SJCRH30 (cell line): Measurements from ENCODE around the gene RHOF. TPM values are rescaled to one million over a fixed set of nuclear protein-coding genes. Genes with fewer than 3 reads are reported as not detected.

Experiments used
- DNase-seq, 2 experiments: peaks; one replicate each; pipeline ENCODE4 v3.0.0-alpha.2; 2015 to 2020
- H3K27ac ChIP-seq: fragments of 250-450 bp; sonication (Bioruptor Pico); 2 replicates; pipeline ENCODE4 v1.5.1; 2020; ENCODE audit warnings: mild to moderate bottlenecking, moderate library complexity
- H3K27me3 ChIP-seq: fragments of 250-450 bp; sonication (Bioruptor Pico); 2 replicates; pipeline ENCODE4 v1.5.1; 2020; ENCODE audit warnings: mild to moderate bottlenecking, moderate library complexity
- H3K36me3 ChIP-seq: fragments of 250-450 bp; sonication (Bioruptor Pico); 2 replicates; pipeline ENCODE4 v1.5.1; 2020; ENCODE audit warnings: mild to moderate bottlenecking, moderate library complexity
- H3K4me1 ChIP-seq: fragments of 250-450 bp; sonication (Bioruptor Pico); 2 replicates; pipeline ENCODE4 v1.5.1; 2020; ENCODE audit warnings: mild to moderate bottlenecking, moderate library complexity
- H3K4me3 ChIP-seq: fragments of 250-450 bp; sonication (Bioruptor Pico); 2 replicates; pipeline ENCODE4 v1.5.1; 2020; ENCODE audit warnings: mild to moderate bottlenecking, moderate library complexity
- H3K9me3 ChIP-seq: fragments of 250-450 bp; sonication (Bioruptor Pico); replicated peaks from 2 replicates; pipeline ENCODE4 v1.5.1; 2020; ENCODE audit warnings: mild to moderate bottlenecking, moderate library complexity
- total RNA-seq: library from RNA; depleted of rRNA; stranded (reverse); fragments of >200 nt; shearing (Covaris generic); gene quantifications from 2 replicates; pipeline ENCODE4 v1.2.3, GENCODE V29; 2014; rRNA removed

The RHOF gene
- total RNA-seq, result 2.8 and 5.2 TPM in 2 replicates

- Histone ChIP-seq H3K36me3 (peaks cover 7% of the 10 kb centered on the region), H3K27me3 (no peaks in the 10 kb centered on the region), H3K4me1 (peaks cover 40% of the 10 kb centered on the region), H3K27ac (no peak within 1 kb of the TSS), H3K9me3 (no peaks in the 10 kb centered on the region), H3K4me3 (no peak within 1 kb of the TSS)
- no peak for DNase-seq
Measured at GRCh38 chr12:121793440-121793837, at the start of gene RHOF. Gene RHOF, minus strand, starts transcription at chr12:121793688. Its CDS starts 55 bp downstream, at chr12:121793633.

GRCh38 chr12:121839993-121840761, 46.7 kb upstream of the RHOF start:
- Histone ChIP-seq H3K27ac (no peak overlapping the region), H3K4me3 (peak overlapping the region; percentile 65), H3K36me3 (no peaks in the 10 kb centered on the region), H3K4me1 (no peaks in the 10 kb centered on the region), H3K9me3 (no peaks in the 10 kb centered on the region), H3K27me3 (no peaks in the 10 kb centered on the region)
- no peak for DNase-seq

GRCh38 chr12:121839106-121839992, 45.9 kb upstream of the RHOF start:
- Histone ChIP-seq H3K27ac (no peak overlapping the region), H3K4me1 (no peaks in the 10 kb centered on the region), H3K36me3 (no peaks in the 10 kb centered on the region), H3K9me3 (no peaks in the 10 kb centered on the region), H3K27me3 (no peaks in the 10 kb centered on the region), H3K4me3 (peak overlapping the region; percentile 65)
- peak; percentile 99 for DNase-seq

- no peak overlapping the region for H3K4me3 ChIP-seq
- no peaks in the 10 kb centered on the region for H3K27me3 ChIP-seq
- DNase-seq, result no peak
- no peaks in the 10 kb centered on the region for H3K9me3 ChIP-seq
- H3K27ac ChIP-seq, result no peak overlapping the region
- no peaks in the 10 kb centered on the region for H3K36me3 ChIP-seq
- no peaks in the 10 kb centered on the region for H3K4me1 ChIP-seq
Measured at GRCh38 chr12:121838126-121838525, 44.6 kb upstream of the RHOF start.

- Histone ChIP-seq H3K36me3 (no peaks in the 10 kb centered on the region), H3K27me3 (no peaks in the 10 kb centered on the region), H3K27ac (no peak overlapping the region), H3K4me3 (no peak overlapping the region), H3K9me3 (no peaks in the 10 kb centered on the region), H3K4me1 (no peaks in the 10 kb centered on the region)
- DNase-seq, result no peak
Measured at GRCh38 chr12:121837680-121838079, 44.2 kb upstream of the RHOF start.

GRCh38 chr12:121831571-121832245, 38.2 kb upstream of the RHOF start:
- Histone ChIP-seq H3K27ac (no peak overlapping the region), H3K27me3 (no peaks in the 10 kb centered on the region), H3K4me3 (no peak overlapping the region), H3K9me3 (no peaks in the 10 kb centered on the region), H3K36me3 (peaks cover 6% of the 10 kb centered on the region), H3K4me1 (no peaks in the 10 kb centered on the region)
- DNase-seq, result no peak

- Histone ChIP-seq H3K4me1 (no peaks in the 10 kb centered on the region), H3K27me3 (no peaks in the 10 kb centered on the region), H3K4me3 (no peak overlapping the region), H3K27ac (no peak overlapping the region), H3K36me3 (peaks cover 9% of the 10 kb centered on the region), H3K9me3 (no peaks in the 10 kb centered on the region)
- DNase-seq, result no peak
Measured at GRCh38 chr12:121830588-121831265, 37.2 kb upstream of the RHOF start.

- H3K4me1 ChIP-seq, result no peaks in the 10 kb centered on the region
- H3K27me3 ChIP-seq, result no peaks in the 10 kb centered on the region
- no peak for DNase-seq
- H3K9me3 ChIP-seq, result no peaks in the 10 kb centered on the region
- H3K27ac ChIP-seq, result no peak overlapping the region
- H3K4me3 ChIP-seq, result no peak overlapping the region
- peaks cover 9% of the 10 kb centered on the region for H3K36me3 ChIP-seq
Measured at GRCh38 chr12:121830134-121830533, 36.6 kb upstream of the RHOF start.

- Histone ChIP-seq H3K27ac (no peak overlapping the region), H3K4me3 (no peak overlapping the region), H3K9me3 (no peaks in the 10 kb centered on the region), H3K36me3 (peaks cover 9% of the 10 kb centered on the region), H3K4me1 (no peaks in the 10 kb centered on the region), H3K27me3 (no peaks in the 10 kb centered on the region)
- no peak for DNase-seq
Measured at GRCh38 chr12:121829250-121829918, 35.9 kb upstream of the RHOF start.

GRCh38 chr12:121828826-121829225, 35.3 kb upstream of the RHOF start:
- Histone ChIP-seq H3K4me1 (no peaks in the 10 kb centered on the region), H3K4me3 (no peak overlapping the region), H3K9me3 (no peaks in the 10 kb centered on the region), H3K27me3 (no peaks in the 10 kb centered on the region), H3K27ac (no peak overlapping the region), H3K36me3 (peaks cover 11% of the 10 kb centered on the region)
- no peak for DNase-seq

GRCh38 chr12:121828306-121828705, 34.8 kb upstream of the RHOF start:
- Histone ChIP-seq H3K9me3 (no peaks in the 10 kb centered on the region), H3K4me3 (no peak overlapping the region), H3K4me1 (no peaks in the 10 kb centered on the region), H3K36me3 (peaks cover 17% of the 10 kb centered on the region), H3K27ac (no peak overlapping the region), H3K27me3 (no peaks in the 10 kb centered on the region)
- no peak for DNase-seq

- Histone ChIP-seq H3K9me3 (no peaks in the 10 kb centered on the region), H3K27me3 (no peaks in the 10 kb centered on the region), H3K36me3 (peaks cover 19% of the 10 kb centered on the region), H3K27ac (no peak overlapping the region), H3K4me3 (no peak overlapping the region), H3K4me1 (no peaks in the 10 kb centered on the region)
- DNase-seq, result no peak
Measured at GRCh38 chr12:121827351-121828099, 34.0 kb upstream of the RHOF start.

GRCh38 chr12:121826318-121827150, 33.0 kb upstream of the RHOF start:
- Histone ChIP-seq H3K4me1 (no peaks in the 10 kb centered on the region), H3K36me3 (peaks cover 24% of the 10 kb centered on the region)

More at GRCh38 chr12:121826318-121827150, 33.0 kb upstream of the RHOF start:
- no peak overlapping the region for H3K4me3 ChIP-seq
- no peak overlapping the region for H3K27ac ChIP-seq
- H3K27me3 ChIP-seq, result no peaks in the 10 kb centered on the region
- H3K9me3 ChIP-seq, result no peaks in the 10 kb centered on the region
- DNase-seq, result no peak
